Suprapubic skin (tissue), 4 donors: ENCODE data around the gene XXYLT1.

Experiments
- EP300 ChIP-seq: sonication (generic); formaldehyde crosslinking; IDR thresholded peaks from one replicate; pipeline ENCODE4 v1.6.1; 2017; ENCODE audit warnings: antibody characterized with exemption
- POLR2A ChIP-seq, 2 donors: fragments of 450-650 bp; IDR thresholded peaks; one replicate each; pipeline ENCODE4 v1.6.1; 2017; ENCODE audit warnings: antibody characterized with exemption in 2 of 2, mild to moderate bottlenecking in 2 of 2, moderate library complexity in 2 of 2
- POLR2AphosphoS5 ChIP-seq, 3 donors: sonication (generic); formaldehyde crosslinking; IDR thresholded peaks; one replicate each; pipeline ENCODE4 v1.6.1; 2017; ENCODE audit warnings: antibody characterized with exemption in 3 of 3
- TF ChIP-seq, protein P1 (sequence below), 2 donors: fragments of 200-600 bp in 1 of 2; fragments of 450-650 bp in 1 of 2; sonication (generic) in 1 of 2; IDR thresholded peaks; one replicate each; pipeline ENCODE4 v1.5.1; 2016 to 2019; ENCODE audit warnings: antibody characterized with exemption in 2 of 2, mild to moderate bottlenecking in 1 of 2, moderate library complexity in 1 of 2

DNA sequence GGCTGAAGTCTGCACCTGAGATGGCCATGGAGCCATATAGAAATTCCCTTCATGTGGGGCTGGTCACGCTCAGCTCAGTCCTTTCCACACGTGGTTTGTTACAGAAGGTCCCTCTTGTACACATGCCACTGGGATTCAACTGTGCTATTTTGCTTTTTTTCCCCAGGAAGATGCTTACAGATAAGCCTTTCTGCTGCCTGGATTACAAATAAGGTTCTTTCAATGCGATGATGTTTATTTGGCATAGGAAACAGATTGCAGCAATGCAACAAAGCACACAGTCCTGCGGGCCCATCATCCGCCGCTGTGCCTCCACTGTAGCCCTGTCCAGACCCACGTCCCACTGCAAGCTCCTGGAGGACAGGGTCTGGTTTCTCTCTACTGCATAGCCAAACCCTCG is 124.8 kb downstream of the XXYLT1 start:
- TF ChIP-seq, protein P1, sequence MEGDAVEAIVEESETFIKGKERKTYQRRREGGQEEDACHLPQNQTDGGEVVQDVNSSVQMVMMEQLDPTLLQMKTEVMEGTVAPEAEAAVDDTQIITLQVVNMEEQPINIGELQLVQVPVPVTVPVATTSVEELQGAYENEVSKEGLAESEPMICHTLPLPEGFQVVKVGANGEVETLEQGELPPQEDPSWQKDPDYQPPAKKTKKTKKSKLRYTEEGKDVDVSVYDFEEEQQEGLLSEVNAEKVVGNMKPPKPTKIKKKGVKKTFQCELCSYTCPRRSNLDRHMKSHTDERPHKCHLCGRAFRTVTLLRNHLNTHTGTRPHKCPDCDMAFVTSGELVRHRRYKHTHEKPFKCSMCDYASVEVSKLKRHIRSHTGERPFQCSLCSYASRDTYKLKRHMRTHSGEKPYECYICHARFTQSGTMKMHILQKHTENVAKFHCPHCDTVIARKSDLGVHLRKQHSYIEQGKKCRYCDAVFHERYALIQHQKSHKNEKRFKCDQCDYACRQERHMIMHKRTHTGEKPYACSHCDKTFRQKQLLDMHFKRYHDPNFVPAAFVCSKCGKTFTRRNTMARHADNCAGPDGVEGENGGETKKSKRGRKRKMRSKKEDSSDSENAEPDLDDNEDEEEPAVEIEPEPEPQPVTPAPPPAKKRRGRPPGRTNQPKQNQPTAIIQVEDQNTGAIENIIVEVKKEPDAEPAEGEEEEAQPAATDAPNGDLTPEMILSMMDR (IDR thresholded peaks at IDR 0.05), result no peak
- TF ChIP-seq EP300, result no peak
- no peak for TF ChIP-seq POLR2A (IDR thresholded peaks at IDR 0.05)
- TF ChIP-seq POLR2AphosphoS5 (IDR thresholded peaks at IDR 0.05), result no peak
